Measurements from ENCODE around the gene SIGLEC5.

SIGLEC5 gene

GRCh38 chr19:51587264-51588191, 42.7 kb downstream of the SIGLEC5 start:
- Histone ChIP-seq H3K27ac (ENCODE audit: low read depth, low read length, severe bottlenecking) (no peak overlapping the region), H3K36me3 (ENCODE audit: control insufficient read depth, insufficient read depth, low read length) (peaks cover 69% of the 10 kb centered on the region), H3K4me3 (ENCODE audit: extremely low read depth, insufficient read depth, low read length, poor library complexity, severe bottlenecking) (no peak overlapping the region)

GRCh38 chr19:51586799-51587198, 43.4 kb downstream of the SIGLEC5 start:
- WGBS, 2 experiments (ENCODE audit: insufficient coverage in 2 of 2): 100% methylated on average over 2 to 4 of the region's 4 CpGs
- no peak overlapping the region for H3K4me3 ChIP-seq (ENCODE audit: extremely low read depth, insufficient read depth, low read length, poor library complexity, severe bottlenecking)
- no peak overlapping the region for H3K27ac ChIP-seq (ENCODE audit: low read depth, low read length, severe bottlenecking)
- peaks cover 77% of the 10 kb centered on the region for H3K36me3 ChIP-seq (ENCODE audit: control insufficient read depth, insufficient read depth, low read length)
- H3K9me3 ChIP-seq (ENCODE audit: control insufficient read depth, low read length): peaks cover 27% of the 10 kb centered on the region
- H3K4me1 ChIP-seq (ENCODE audit: control insufficient read depth, insufficient read depth, low read length, poor library complexity, severe bottlenecking): no peaks in the 10 kb centered on the region

More at GRCh38 chr19:51587264-51588191, 42.7 kb downstream of the SIGLEC5 start:
- 93 to 95% methylated on average over 4 of the region's 9 CpGs for WGBS, 2 experiments (ENCODE audit: insufficient coverage in 2 of 2)
- Histone ChIP-seq H3K9me3 (ENCODE audit: control insufficient read depth, low read length) (peaks cover 27% of the 10 kb centered on the region), H3K4me1 (ENCODE audit: control insufficient read depth, insufficient read depth, low read length, poor library complexity, severe bottlenecking) (no peaks in the 10 kb centered on the region)

DNA sequence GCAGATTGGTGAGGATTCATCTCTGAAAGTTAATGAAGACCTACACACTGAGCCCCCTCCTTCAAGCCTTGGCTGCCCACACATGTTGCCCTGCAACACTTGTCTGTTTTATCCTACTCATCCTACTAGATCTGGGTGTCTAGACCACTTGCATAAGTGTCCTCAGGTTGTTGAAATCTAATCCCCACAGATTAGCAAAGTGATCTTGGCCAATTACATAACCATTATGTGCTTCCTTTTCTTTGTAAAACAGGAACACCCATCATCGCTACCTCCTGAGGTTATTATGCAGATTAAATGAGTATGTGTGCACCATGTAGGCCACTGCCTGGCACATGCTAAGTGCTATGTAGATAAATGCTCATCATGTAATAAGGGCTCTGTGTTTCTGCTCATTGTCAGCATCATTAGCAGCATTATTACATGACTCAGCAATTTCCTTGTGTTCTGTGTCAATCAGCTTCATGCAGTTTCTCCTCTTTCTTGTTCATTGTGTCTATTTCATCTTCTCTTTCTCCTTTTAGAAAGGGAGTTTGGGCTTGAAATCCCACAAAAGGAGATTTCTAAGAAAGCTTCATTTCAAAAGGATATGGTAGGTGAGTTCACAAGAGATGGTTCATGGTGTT, 44.0 kb downstream of the SIGLEC5 start:
- Histone ChIP-seq H3K27ac (ENCODE audit: low read depth, low read length, severe bottlenecking) (no peak overlapping the region), H3K9me3 (ENCODE audit: control insufficient read depth, low read length) (peaks cover 27% of the 10 kb centered on the region), H3K36me3 (ENCODE audit: control insufficient read depth, insufficient read depth, low read length) (peaks cover 80% of the 10 kb centered on the region), H3K4me1 (ENCODE audit: control insufficient read depth, insufficient read depth, low read length, poor library complexity, severe bottlenecking) (no peaks in the 10 kb centered on the region), H3K4me3 (ENCODE audit: extremely low read depth, insufficient read depth, low read length, poor library complexity, severe bottlenecking) (no peak overlapping the region)
- no CpG with 5 or more reads among the region's 1 CpG for WGBS, 2 experiments (ENCODE audit: insufficient coverage in 2 of 2)

DNA sequence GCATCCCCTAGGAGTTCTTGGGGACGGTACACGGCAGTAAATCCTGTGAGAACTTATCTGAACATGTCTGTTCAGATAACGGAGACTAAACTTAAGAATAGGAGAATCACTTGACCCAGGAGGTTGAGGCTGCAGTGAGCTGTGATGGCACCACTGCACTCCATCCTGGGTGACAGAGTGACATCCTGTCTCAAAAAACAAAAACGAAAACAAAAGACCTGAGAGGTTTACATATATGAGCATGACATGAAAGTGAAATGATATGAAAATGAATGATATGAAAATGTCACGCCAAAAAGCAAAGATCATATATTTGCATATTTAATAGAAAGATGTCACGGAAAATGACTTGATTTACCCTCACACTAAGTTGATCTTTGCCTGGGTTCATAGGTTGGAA, 53.4 kb downstream of the SIGLEC5 start:
- H3K36me3 ChIP-seq (ENCODE audit: control insufficient read depth, insufficient read depth, low read length): peaks cover 87% of the 10 kb centered on the region
- WGBS, 2 experiments (ENCODE audit: insufficient coverage in 2 of 2): 91 to 94% methylated on average over 3 to 4 of the region's 6 CpGs
- no peak overlapping the region for H3K4me3 ChIP-seq (ENCODE audit: extremely low read depth, insufficient read depth, low read length, poor library complexity, severe bottlenecking)
- no peak overlapping the region for H3K27ac ChIP-seq (ENCODE audit: low read depth, low read length, severe bottlenecking)
- peaks cover 18% of the 10 kb centered on the region for H3K4me1 ChIP-seq (ENCODE audit: control insufficient read depth, insufficient read depth, low read length, poor library complexity, severe bottlenecking)
- H3K9me3 ChIP-seq (ENCODE audit: control insufficient read depth, low read length): no peaks in the 10 kb centered on the region

GRCh38 chr19:51573331-51573730, 56.9 kb downstream of the SIGLEC5 start:
- peaks cover 53% of the 10 kb centered on the region for H3K36me3 ChIP-seq (ENCODE audit: control insufficient read depth, insufficient read depth, low read length)
- no peak overlapping the region for H3K27ac ChIP-seq (ENCODE audit: low read depth, low read length, severe bottlenecking)
- H3K4me1 ChIP-seq (ENCODE audit: control insufficient read depth, insufficient read depth, low read length, poor library complexity, severe bottlenecking): peaks cover 18% of the 10 kb centered on the region
- H3K9me3 ChIP-seq (ENCODE audit: control insufficient read depth, low read length): no peaks in the 10 kb centered on the region
- WGBS, 2 experiments (ENCODE audit: insufficient coverage in 2 of 2): 81 to 92% methylated on average over 3 of the region's 3 CpGs
- peak overlapping the region; percentile 90 for H3K4me3 ChIP-seq (ENCODE audit: extremely low read depth, insufficient read depth, low read length, poor library complexity, severe bottlenecking)

DNA sequence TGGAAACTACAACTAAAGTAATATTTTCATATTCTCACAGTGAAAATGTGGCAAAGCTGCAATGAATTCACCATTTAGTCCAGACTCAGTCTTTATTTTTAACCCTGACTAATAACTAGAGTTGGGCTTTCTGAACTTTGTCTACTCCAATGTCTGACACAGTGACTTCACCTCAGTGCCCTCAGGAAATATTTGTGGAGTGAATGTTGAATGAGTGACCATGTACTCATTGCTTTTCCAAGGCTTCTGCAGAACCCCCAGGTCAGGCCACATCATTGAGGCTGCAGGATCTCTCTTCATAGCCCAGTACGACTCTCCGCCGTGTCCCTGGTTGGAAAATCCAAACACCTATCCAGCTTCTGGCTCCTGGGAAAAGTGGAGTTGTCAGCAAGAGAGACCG, 57.3 kb downstream of the SIGLEC5 start:
- Histone ChIP-seq H3K27ac (ENCODE audit: low read depth, low read length, severe bottlenecking) (no peak overlapping the region), H3K9me3 (ENCODE audit: control insufficient read depth, low read length) (no peaks in the 10 kb centered on the region), H3K4me3 (ENCODE audit: extremely low read depth, insufficient read depth, low read length, poor library complexity, severe bottlenecking) (peak overlapping the region; percentile 90), H3K4me1 (ENCODE audit: control insufficient read depth, insufficient read depth, low read length, poor library complexity, severe bottlenecking) (peaks cover 18% of the 10 kb centered on the region), H3K36me3 (ENCODE audit: control insufficient read depth, insufficient read depth, low read length) (peaks cover 49% of the 10 kb centered on the region)
- 100% methylated on average over 3 of the region's 4 CpGs for WGBS, 2 experiments (ENCODE audit: insufficient coverage in 2 of 2)

DNA sequence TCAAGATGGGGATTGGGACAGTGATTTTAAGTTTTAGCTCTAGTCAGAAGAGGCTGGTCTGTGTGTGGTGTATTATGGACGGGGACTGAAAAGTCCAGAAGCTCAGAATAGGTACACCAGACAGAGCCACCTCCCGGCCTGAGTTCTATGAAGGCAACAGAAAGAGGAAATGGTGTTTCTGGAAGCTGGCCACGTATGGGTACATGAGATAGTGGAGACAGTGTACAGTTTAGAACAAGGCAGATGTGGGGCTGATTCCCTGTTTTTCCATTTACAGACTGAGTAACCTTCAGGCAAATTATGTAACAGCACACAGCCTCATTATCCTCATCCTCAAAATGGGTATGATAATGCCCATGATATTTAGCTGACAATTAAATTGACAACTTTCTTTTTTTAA, 57.8 kb downstream of the SIGLEC5 start:
- 84 to 85% methylated on average over 3 of the region's 3 CpGs for WGBS, 2 experiments (ENCODE audit: insufficient coverage in 2 of 2)
- Histone ChIP-seq H3K27ac (ENCODE audit: low read depth, low read length, severe bottlenecking) (no peak overlapping the region), H3K9me3 (ENCODE audit: control insufficient read depth, low read length) (no peaks in the 10 kb centered on the region), H3K4me3 (ENCODE audit: extremely low read depth, insufficient read depth, low read length, poor library complexity, severe bottlenecking) (peak overlapping the region; percentile 90), H3K4me1 (ENCODE audit: control insufficient read depth, insufficient read depth, low read length, poor library complexity, severe bottlenecking) (peaks cover 18% of the 10 kb centered on the region), H3K36me3 (ENCODE audit: control insufficient read depth, insufficient read depth, low read length) (peaks cover 44% of the 10 kb centered on the region)

- Histone ChIP-seq H3K9me3 (ENCODE audit: control insufficient read depth, low read length) (no peaks in the 10 kb centered on the region), H3K36me3 (ENCODE audit: control insufficient read depth, insufficient read depth, low read length) (peaks cover 38% of the 10 kb centered on the region), H3K4me3 (ENCODE audit: extremely low read depth, insufficient read depth, low read length, poor library complexity, severe bottlenecking) (peak overlapping the region; percentile 90), H3K27ac (ENCODE audit: low read depth, low read length, severe bottlenecking) (peak overlapping the region; percentile 41), H3K4me1 (ENCODE audit: control insufficient read depth, insufficient read depth, low read length, poor library complexity, severe bottlenecking) (peaks cover 20% of the 10 kb centered on the region)
- WGBS, 2 experiments (ENCODE audit: insufficient coverage in 2 of 2): 12 to 16% methylated on average over 6 to 8 of the region's 8 CpGs
Observed at GRCh38 chr19:51571599-51571998, 58.6 kb downstream of the SIGLEC5 start.

DNA sequence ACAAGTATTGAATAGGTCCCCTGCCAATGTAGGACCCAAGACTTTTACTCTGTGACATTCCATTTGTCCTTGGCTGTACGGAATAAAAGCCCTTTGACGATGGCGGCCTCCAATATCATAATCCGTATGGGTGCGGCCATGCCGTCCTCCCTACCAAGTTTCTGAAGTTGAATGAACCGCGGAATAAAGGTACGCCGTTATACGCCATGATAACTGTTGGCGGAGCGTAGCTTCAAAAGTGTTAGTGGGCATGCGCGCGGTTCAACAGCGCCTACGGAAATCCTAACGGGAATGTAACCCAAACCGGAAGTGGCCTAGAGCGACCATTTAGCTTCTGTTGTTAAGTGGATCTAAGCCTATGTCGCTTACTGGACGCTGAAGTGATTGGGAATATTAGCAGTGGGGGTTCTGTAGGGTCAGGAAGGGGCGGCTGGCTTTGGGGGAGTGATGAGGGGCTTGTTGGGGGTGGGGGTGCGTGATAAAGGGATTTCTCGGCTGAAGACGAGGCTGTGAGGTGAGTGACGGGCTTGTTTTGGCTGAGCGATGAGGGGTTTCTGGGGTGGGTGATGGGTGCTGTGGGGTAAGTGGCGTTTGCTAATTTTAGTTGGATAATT, 59.1 kb downstream of the SIGLEC5 start, which contains the start of gene ZNF175:
TSS of gene ZNF175 (plus strand) at position 322 of the 614 bp plus-strand sequence. CDS start 2,047 bp downstream, outside the sequence.
- Histone ChIP-seq H3K27ac (ENCODE audit: low read depth, low read length, severe bottlenecking) (peak within 1 kb of the TSS; percentile 41), H3K4me3 (ENCODE audit: extremely low read depth, insufficient read depth, low read length, poor library complexity, severe bottlenecking) (peak within 1 kb of the TSS; percentile 90)
- 0% methylated on average over 23 to 28 of the region's 30 CpGs for WGBS, 2 experiments (ENCODE audit: insufficient coverage in 2 of 2)

GRCh38 chr19:51568456-51568855, 61.7 kb downstream of the SIGLEC5 start:
- Histone ChIP-seq H3K4me3 (ENCODE audit: extremely low read depth, insufficient read depth, low read length, poor library complexity, severe bottlenecking) (no peak overlapping the region), H3K27ac (ENCODE audit: low read depth, low read length, severe bottlenecking) (no peak overlapping the region), H3K4me1 (ENCODE audit: control insufficient read depth, insufficient read depth, low read length, poor library complexity, severe bottlenecking) (peaks cover 22% of the 10 kb centered on the region), H3K36me3 (ENCODE audit: control insufficient read depth, insufficient read depth, low read length) (peaks cover 10% of the 10 kb centered on the region), H3K9me3 (ENCODE audit: control insufficient read depth, low read length) (no peaks in the 10 kb centered on the region)
- 86 to 88% methylated on average over 1 of the region's 1 CpG for WGBS, 2 experiments (ENCODE audit: insufficient coverage in 2 of 2)

More for the DNA sequence above, 59.1 kb downstream of the SIGLEC5 start, which contains the start of gene ZNF175:
- Histone ChIP-seq H3K4me1 (ENCODE audit: control insufficient read depth, insufficient read depth, low read length, poor library complexity, severe bottlenecking) (peaks cover 25% of the 10 kb centered on the region), H3K36me3 (ENCODE audit: control insufficient read depth, insufficient read depth, low read length) (peaks cover 33% of the 10 kb centered on the region), H3K9me3 (ENCODE audit: control insufficient read depth, low read length) (no peaks in the 10 kb centered on the region)

Measured in mesodermal cell (in vitro differentiated cells).